Raji (cell line): ENCODE measurements around the gene DPP6.
"Not testable (repeated sequence)": the region's sequence is repeated elsewhere in the genome, so short reads cannot be mapped to it uniquely, and the experiment has no call there.

Experiments used
- POLR2A ChIP-seq: IDR thresholded peaks from 2 replicates; pipeline ENCODE4 v1.6.1; 2011; ENCODE audit warnings: low read depth, low read length, control low read depth; ENCODE audit not compliant: insufficient read depth

Gene DPP6

DNA sequence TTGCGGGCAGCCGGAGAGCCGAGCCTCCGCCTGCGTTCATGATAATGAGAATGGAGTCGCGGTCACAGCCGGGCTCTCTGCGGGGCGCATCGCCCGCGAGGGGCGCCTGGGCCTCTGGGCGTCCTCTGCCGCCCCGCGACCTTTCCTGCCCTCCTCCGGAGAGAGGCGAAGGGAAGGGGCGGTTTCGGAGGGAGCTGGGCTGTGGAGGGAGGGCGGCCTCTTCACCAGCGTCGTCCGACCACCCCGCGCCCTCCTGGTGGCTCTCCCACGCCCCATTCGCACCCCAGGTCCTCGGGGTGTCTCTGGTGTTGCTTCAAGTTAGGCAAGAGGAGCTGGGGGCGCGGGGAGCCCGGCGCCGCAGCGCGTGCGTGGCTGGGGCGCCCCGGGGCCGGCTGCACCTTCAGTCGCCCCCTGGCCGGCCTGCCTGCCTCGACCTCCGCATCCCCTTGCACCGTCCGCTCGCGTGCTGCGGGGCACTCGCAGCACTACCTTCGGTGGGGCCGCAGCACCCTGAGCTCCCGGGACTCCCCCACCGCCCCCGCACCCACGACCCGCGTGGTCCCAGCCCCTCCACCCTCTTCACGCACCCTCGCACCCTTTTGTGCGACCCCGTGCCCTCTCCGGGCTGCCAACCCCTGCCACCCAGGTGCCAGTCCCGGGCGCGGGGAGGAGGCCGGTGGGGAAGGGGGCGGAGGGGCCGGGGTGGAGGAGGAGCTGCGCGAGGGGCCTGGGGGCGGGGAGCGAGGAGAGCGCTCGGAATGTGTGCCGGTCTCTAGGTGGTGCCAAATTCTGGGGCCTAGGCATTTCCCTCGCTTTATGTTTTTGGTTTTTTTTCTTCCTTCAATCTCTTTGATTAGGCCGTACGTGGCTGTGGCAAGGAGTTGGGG lies at the start of gene DPP6:
Gene DPP6 (plus strand): TSS at position 756 of the 887 bp plus-strand sequence.
- not testable (repeated sequence) for TF ChIP-seq POLR2A

- no peak for TF ChIP-seq POLR2A
Observed at GRCh38 chr7:154167051-154167450, 114.9 kb downstream of the DPP6 start.

DNA sequence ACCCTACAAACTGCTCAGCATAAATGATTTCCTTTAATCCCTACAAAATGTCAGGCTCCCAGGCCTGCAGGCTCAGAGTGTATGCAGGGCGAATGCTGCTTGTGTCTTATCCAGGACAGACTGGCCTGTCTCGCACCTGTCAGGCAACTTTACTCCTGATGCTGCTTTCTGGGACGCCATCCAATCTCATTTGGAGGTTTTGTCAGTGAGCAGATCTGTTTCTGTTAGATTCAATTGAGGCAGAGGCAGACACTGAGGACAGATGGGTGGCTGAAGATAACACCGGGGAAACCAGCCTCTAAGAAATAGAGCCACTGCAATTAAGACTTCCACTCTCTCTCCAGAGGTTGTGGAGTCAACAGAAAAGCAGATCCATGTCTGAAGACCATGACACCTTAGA lies 115.6 kb downstream of the DPP6 start:
- TF ChIP-seq POLR2A: no peak

DNA sequence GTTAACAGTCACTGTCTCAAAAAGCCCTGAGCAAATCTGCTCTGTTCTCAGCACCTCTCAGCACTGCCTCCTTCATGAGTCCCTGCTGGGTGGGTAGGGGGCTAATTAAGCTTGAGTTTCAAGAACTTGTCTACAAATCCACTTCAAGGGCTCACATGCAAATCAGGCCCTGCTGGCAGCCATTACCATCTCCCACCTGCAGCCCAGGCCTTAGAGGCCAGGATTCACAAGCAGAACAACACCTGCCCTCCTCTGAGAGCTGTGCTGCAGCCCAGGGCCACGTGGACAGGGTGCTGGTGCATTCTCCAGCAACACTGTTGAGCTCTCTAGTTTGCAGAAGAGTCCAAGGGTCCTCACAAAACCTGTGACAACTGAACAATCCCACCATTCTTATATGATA lies 119.2 kb downstream of the DPP6 start:
- TF ChIP-seq POLR2A: no peak

- no peak for TF ChIP-seq POLR2A
Observed at GRCh38 chr7:154172236-154172635, 120.0 kb downstream of the DPP6 start.

- no peak for TF ChIP-seq POLR2A
Observed at GRCh38 chr7:154177584-154177983, 125.4 kb downstream of the DPP6 start.

DNA sequence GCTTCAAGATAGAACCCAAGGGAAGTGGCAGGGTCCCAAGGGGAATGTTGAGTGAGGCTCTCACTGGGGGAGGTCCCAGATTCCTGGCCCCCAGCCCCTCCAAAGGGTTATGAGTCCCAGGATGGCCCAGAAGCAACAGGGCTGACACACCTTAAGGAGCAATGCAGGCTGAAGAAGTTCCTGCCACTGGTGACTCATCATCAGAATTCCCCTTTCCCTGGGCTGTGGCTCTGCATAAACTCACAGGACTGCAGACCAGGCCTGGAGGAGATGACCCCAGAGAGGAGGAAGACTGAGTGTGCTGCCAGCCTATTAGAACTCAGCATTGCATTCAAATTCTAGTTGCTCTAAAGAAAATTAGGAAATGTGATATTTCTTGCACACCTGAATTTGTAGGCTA lies 126.7 kb downstream of the DPP6 start:
- TF ChIP-seq POLR2A: no peak

DNA sequence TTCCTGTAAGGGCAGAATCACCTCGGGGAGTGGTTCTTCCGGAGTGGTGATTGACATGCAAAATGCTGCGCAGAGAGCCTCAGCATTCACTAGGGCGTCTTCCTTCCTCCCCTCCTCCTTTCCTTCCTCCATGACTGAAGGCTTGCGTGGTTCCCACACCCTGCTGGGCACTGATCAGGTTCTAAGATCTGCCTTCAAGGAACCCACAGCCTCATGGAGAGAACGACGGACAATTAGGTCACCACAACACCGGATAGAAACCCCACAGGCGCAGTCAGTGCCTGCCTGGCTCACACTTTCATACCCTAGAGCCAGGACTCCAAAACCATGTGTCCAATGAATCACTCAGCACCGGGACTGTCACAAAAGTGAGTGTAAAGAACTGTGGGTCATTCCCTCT lies 131.3 kb downstream of the DPP6 start:
- no peak for TF ChIP-seq POLR2A

DNA sequence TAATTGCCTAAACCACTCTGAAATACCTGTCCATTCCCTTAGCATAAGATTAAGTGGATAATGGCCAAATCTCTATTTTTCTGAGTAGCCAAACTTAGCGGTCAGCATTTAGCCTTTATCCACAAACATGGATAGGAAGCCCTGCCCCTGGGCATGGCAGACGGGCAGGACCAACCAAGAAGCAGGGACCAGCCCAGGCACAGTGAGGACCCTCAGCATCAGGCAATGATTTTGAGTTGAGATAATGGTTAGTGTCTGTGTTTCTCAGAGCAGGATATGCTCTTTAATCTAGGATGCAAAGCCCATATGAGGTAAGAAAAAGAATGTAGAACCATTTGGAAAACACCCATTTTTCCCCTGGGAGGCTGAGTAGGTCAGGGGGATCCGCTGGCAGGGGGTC lies 131.7 kb downstream of the DPP6 start:
- no peak for TF ChIP-seq POLR2A

DNA sequence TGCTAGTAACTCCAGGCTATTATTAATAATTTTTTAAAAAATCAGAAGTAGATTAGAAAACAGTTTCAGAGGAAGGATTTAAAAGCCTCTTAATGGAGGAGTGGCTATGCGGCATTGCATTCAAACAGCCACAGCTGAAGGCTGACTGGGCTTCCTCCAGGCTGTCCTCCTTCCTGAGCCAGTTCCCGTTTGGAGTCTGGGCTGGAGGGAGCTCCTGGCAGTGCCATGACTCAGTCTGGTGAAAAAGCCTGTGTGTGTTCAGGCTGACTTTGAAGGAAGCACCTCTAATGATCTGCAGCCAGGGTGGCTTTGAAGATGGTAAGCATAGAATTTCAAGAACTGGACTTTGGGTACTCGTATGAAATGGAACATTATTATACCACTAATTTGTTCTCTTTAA lies 134.6 kb downstream of the DPP6 start:
- TF ChIP-seq POLR2A: no peak

DNA sequence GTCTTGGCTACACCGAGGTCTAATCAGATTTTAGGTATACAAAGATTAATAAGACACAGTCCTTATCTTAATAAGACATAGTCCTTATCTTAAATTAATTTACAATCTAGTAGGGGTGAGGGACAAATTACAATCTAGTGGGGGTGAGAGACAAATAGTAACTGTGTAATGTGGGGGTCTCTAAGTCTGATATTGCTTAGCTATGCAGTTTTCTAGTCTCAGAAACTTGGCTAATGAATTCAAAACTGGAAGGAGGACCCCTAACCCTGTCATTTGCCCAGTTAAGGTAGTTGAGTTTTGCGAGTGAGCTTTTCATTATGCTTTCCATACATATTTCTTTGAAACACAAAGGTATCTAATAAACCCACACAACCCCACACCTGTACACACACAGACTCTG lies 136.1 kb downstream of the DPP6 start:
- TF ChIP-seq POLR2A: no peak

DNA sequence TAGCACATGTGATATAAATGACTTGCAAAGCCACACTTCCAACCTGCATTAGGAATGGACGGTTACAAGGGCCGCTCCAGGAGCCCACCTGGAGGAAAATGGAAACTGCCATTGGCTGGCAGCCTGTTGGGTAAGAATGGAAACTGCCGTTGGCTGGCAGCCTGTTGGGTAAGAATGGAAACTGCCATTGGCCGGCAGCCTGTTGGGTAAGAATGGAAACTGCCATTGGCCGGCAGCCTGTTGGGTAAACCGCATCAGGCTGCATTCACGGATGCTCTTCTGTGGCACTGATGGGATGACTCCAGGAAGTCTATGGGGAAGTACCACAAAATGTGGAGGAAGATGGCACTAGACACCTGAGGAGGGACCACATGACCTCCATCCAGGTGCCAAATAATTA lies 143.1 kb downstream of the DPP6 start:
- no peak for TF ChIP-seq POLR2A

- no peak for TF ChIP-seq POLR2A
Observed at GRCh38 chr7:154198481-154198880, 146.3 kb downstream of the DPP6 start.

DNA sequence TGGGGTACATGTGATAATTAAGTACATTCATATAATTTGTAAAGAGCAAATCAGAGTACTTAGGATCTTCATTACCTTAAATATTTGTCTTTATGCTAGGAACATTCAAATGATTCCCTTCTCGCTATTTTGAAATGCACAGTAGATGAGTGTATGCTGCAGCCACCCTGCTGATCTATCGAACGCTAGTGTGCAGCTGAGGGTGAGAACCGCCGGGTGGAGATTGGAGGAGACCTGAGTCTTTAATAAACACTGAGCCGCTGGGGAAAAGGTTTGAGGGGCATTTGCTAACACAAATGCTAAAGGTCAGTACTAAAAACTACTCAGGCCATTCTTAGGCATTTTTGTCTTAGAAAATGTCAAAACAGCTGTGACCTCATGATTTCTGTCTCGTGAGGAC lies 148.0 kb downstream of the DPP6 start:
- TF ChIP-seq POLR2A: no peak

DNA sequence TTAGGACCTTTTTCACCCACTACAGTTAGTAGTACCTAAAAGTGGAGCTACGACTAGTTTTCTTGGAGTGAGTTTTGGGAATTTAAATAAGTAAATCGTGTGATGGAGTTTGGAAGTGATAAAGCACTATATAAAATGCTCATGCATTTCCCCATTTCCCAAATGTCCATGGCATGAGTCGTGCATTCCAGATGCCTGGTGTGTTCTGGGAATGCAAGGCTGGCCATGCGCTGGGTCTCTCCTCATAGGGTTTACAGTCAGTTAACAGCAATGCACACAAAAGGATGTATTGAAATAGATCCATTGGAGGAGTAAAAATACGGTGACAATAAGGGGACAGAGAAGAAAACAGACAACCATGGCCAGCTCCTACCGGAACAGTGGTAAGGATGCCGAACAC lies 149.8 kb downstream of the DPP6 start:
- no peak for TF ChIP-seq POLR2A

GRCh38 chr7:154204046-154204445 lies 151.8 kb downstream of the DPP6 start:
- no peak for TF ChIP-seq POLR2A

GRCh38 chr7:154212861-154213260 lies 160.7 kb downstream of the DPP6 start:
- TF ChIP-seq POLR2A: no peak
